Keratinocyte (primary cell): ENCODE results near the gene LYZL4.

Experiments
- EZH2 ChIP-seq: IDR thresholded peaks from one replicate; pipeline ENCODE4 v1.6.1; 2012; ENCODE audit warnings: inconsistent platforms, mild to moderate bottlenecking, low read length, moderate library complexity
- TF ChIP-seq, protein P1 (sequence below), 3 experiments: IDR thresholded peaks in 1 of 3; conservative IDR thresholded peaks in 1 of 3; optimal IDR thresholded peaks in 1 of 3; 2 replicates in 2 of 3; 3 replicates in 1 of 3; pipeline versions ENCODE3 to v1.5.1; 2011; ENCODE audit warnings: low read length in 3 of 3, mild to moderate bottlenecking in 3 of 3, moderate library complexity in 2 of 3, control low read depth in 1 of 3, inconsistent platforms in 1 of 3; ENCODE audit not compliant: insufficient read depth in 2 of 3; ENCODE audit errors: extremely low read depth in 1 of 3

DNA sequence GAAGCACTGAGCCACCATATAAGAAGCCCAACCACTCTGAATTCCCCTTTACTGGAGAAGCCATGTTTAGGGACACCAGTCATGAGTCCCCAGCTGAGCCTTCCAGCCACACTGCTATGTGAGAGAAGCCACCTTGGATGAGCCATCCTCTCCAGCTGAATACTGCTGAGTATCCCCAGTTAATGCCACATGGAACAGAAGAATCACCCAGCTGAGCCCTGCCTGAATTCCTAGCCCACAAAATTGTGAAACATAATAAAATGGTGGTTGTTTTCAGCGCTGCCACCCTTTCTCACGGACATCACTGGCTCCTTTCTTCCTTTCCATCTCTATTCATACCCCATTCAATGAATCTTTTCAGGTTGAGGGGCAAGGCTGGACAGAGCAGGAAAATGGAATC lies 22.1 kb upstream of the LYZL4 start:
- TF ChIP-seq, protein P1, sequence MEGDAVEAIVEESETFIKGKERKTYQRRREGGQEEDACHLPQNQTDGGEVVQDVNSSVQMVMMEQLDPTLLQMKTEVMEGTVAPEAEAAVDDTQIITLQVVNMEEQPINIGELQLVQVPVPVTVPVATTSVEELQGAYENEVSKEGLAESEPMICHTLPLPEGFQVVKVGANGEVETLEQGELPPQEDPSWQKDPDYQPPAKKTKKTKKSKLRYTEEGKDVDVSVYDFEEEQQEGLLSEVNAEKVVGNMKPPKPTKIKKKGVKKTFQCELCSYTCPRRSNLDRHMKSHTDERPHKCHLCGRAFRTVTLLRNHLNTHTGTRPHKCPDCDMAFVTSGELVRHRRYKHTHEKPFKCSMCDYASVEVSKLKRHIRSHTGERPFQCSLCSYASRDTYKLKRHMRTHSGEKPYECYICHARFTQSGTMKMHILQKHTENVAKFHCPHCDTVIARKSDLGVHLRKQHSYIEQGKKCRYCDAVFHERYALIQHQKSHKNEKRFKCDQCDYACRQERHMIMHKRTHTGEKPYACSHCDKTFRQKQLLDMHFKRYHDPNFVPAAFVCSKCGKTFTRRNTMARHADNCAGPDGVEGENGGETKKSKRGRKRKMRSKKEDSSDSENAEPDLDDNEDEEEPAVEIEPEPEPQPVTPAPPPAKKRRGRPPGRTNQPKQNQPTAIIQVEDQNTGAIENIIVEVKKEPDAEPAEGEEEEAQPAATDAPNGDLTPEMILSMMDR (optimal IDR thresholded peaks at IDR 0.05 in 1 of 3, IDR thresholded peaks at IDR 0.05 in 1 of 3, conservative IDR thresholded peaks at IDR 0.05 in 1 of 3; ENCODE audit: extremely low read depth in 1 of 3, insufficient read depth in 2 of 3, low read length in 3 of 3): no peak
- no peak for TF ChIP-seq EZH2
